Measurements from ENCODE around the gene TP53BP2.
"Not testable (repeated sequence)": the region's sequence is repeated elsewhere in the genome, so short reads cannot be mapped to it uniquely, and the experiment has no call there.

Gene TP53BP2

DNA sequence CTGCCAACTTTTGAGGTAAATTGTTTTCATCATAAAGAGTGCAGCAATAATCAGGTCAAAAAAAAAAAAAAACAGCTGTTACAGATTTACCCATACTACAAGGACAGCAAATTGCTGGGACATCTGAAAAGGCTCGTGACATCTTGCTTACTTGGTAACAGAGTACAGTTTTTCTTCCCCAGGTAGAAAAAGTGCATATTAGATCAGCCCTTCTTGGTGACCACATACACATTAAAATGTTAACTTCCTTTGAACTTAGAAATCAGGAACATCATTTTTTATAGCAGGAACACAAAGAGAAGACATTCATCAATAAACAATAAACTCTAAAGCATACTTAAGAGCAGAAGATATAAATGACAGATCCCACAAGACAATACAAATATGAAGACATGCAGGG is 16.1 kb downstream of the TP53BP2 start:
- no peak for DNase-seq

DNA sequence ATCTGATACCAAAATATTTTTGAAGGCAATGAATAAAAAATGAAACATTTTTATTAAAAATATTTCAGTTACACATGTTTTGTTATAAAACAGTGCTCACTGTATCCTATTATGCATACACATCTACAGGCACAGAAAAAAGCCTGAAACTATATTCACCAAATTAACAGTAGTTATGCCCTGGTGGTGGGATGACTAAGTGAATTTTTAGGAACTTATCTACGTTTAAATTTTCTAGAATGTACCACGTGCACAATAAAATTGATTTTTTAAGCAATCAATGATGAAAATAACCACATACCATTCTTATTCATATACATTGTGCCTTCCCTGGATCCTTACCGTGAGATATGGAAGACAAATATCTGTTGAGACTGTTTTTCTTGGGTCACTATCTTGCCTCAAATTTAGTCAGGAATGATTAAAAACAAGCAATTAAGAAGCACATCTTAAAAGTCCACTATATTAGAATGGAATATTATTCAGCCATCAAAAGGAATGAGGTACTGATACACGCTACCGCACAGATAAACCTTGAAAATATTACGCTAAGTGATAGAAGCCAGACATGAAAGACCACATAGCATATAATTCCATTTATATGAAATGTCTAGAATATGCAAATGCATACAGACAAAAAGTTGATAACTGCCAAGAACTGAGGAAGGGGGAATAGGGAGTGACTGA is 17.4 kb downstream of the TP53BP2 start:
- DNase-seq, result no peak

DNA sequence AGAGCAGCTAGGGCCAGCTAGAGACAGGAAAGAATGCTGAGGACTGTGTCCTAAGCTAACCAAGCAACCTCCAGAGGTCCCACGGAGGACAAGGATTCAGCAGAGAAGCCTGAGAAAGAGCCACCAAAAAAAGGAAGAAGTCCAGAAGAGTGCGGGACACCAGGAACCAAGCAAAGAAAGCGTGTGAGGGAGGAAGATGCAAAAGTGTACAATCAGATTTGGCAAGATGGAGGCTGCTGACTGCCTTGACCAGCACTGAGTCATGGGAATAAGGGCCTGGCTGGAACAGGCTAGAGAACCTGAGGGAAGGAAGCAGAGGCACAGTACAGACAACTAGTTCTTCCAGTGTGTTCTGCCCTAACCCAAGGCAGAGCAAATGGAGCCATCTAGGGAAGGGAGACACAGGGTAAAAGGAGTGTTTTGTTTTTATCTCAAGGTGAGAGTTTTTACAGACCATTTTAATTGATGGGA is 18.5 kb downstream of the TP53BP2 start:
- no peak for DNase-seq

- no peak for DNase-seq
These were observed 19.7 kb downstream of the TP53BP2 start for GRCh38 chr1:223825767-223826748.

DNA sequence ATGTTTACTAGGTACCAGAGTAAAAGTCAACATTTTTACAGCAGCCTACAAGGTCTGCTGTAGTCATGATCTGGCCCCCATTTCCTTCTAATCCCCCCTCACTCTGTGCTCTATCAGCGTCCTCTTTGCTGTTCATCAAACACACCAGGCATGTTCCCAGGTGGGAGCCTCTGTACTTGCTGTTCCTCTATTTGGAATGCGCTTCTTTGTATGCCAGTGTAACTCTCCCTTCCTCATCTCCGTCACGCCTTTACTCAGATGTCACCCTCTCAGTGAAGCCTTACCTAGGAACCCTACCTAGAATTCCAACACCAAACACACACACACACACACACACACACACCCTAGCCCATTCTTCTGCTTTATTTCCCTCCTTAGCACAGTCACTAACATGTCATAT is 21.0 kb downstream of the TP53BP2 start:
- no peak for DNase-seq

GRCh38 chr1:223824287-223824686 is 21.5 kb downstream of the TP53BP2 start:
- no peak for DNase-seq

DNA sequence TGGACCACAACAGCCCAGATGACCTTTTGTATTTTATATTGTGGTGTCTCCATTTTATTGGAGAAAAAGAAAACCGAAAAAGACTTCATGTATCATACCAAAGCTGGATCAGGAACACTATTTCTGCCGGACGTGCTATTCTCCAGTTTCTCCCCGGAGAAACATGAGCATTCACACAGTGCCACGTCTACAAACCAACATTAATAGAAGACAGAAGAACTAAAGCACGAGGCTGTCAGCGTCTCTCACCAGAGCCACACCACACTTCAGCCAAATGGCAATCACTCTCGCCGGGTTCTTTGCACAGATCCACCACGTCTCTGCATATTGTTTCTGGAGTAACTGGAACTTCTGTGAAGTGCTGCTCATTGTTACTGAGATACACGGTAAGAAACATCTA is 24.8 kb downstream of the TP53BP2 start:
- no peak for DNase-seq

DNA sequence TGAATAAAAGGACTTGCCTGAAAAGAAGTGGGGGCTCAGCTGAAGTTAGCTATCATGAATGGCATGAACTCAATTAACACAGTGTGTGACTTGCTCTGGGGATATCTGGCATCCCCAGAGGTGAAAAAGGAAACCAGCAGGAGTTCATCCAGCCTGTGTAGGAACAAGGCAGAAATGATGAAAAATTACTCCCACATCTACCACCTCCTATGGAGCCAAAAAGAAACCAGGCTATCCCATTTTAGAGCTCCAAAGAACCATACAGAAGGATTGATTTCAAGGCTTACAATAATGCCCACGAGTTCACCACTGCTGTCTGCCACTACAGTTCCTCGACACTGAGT is 25.3 kb downstream of the TP53BP2 start:
- no peak for DNase-seq

- DNase-seq, result no peak
These were observed 25.8 kb downstream of the TP53BP2 start for GRCh38 chr1:223819730-223820514.

GRCh38 chr1:223817265-223817664 is 28.5 kb downstream of the TP53BP2 start:
- not testable (repeated sequence) for DNase-seq

DNA sequence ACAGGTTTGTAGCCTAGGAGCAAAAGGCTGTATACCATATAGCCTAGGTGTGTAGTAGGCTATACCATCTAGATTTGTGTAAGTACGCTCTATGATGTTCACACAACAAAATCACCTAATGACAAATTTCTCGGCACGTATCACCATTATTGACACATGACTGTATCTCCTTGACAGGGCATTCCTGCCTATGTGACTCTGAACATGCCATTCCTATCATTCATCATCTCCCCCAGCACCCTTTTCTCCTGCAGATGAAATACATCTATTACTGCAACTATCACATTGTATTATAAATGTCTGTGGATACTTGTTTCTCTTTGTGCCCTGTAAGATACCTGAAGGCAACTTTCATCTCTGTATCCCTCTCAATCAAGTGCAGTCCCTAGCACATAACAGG is 29.9 kb downstream of the TP53BP2 start:
- no peak for DNase-seq

DNA sequence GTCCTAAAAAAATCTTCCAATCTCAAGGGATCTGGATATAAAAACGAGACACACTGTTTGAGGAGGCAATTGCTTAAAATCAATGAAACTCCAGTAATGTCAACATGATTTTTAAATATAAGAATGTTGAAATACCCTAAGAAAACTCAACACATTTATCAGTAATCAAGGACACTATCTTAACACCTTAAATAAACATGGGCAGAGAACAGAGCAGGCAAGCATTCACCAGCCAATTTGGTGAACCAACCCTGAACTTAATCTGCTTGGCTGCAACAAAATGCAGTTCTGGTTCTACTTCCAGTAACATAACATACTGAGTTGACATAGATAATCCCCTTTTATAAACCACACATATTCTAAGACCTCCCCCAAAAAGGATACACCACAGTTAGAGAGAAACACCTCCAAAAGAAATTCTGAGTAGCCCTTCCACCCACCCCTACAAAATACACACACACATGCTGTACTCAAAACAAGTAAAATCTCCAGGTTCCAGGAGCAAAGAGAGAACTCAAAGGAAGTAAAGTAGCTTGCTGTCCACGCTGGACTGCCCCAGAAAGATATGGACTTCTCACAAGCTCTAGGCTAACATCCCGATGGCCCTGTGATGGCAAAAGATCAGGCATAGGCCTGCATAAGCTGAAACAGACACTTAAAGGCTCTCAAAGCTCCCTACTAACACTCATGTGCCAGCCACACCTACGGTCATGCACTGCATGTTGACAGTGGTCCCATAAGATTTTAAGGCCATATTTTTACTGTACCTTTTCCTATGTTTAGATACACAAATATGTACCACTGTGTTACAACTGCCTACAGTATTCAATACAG is 30.5 kb downstream of the TP53BP2 start:
- no peak for DNase-seq

GRCh38 chr1:223813645-223814044 is 32.1 kb downstream of the TP53BP2 start:
- DNase-seq, result no peak

DNA sequence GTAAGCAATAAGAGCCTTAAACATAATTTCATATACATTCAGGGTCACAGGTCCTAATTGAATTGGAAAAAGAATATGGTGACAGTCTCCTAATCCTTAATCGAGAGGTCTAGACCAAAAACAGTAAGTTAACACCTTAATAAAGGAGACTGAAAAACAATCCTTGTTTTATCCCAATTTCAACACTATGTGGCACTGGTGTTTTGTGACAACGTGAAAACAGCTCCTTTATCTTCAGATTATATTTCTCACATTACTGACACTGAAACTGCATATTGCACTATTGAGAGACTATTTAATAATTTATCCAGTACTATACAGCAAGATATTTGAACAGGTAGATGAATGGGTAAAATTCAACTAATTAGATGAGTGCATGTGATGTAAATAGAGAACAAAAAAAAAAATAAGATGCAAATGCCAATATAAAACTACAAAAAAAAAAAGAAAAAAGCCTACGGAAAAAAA is 34.1 kb downstream of the TP53BP2 start:
- no peak for DNase-seq

GRCh38 chr1:223810586-223810985 is 35.2 kb downstream of the TP53BP2 start:
- no peak for DNase-seq

DNA sequence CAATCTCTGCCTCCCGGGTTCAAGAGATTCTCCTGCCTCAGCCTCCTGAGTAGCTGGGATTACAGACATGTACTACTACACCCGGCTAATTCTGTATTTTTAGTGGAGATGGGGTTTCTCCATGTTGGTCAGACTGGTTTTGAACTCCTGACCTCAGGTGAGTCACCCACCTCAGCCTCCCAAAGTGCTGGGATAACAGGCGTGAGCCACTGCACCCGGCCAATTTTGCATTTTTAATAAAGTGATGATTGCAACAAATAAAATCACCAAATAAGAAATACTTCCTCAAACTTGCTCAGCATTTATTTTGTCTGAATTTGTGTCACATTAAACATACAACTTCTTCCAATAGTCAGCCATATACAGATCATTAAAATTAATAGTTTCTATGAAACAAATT is 35.8 kb downstream of the TP53BP2 start:
- DNase-seq, result not testable (repeated sequence)

GRCh38 chr1:223803211-223803610 is 42.5 kb downstream of the TP53BP2 start:
- DNase-seq, result no peak

- DNase-seq, result no peak
These were observed 43.1 kb downstream of the TP53BP2 start for GRCh38 chr1:223802602-223803001.

GRCh38 chr1:223802032-223802431 is 43.7 kb downstream of the TP53BP2 start:
- DNase-seq, result no peak

DNA sequence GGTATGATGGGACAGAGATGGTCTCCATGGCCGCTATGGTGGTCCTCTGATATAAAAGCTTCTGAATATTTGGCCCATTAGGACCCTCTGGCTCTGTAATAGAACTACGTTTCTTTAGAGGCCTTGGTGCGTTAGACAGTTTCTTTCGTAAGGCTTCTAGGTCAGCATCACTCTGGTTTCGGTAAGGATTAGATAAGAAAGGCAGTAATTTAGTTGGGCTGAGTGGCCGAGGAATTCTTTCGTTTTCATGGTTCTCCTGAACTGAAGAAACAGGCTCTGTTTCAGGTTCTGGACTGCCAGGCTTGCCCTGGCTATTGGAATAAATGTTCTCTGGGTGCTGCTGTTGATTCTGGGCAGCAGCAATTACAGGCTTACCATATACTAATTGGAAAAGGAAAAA is 49.5 kb downstream of the TP53BP2 start:
- no peak for DNase-seq

DNA sequence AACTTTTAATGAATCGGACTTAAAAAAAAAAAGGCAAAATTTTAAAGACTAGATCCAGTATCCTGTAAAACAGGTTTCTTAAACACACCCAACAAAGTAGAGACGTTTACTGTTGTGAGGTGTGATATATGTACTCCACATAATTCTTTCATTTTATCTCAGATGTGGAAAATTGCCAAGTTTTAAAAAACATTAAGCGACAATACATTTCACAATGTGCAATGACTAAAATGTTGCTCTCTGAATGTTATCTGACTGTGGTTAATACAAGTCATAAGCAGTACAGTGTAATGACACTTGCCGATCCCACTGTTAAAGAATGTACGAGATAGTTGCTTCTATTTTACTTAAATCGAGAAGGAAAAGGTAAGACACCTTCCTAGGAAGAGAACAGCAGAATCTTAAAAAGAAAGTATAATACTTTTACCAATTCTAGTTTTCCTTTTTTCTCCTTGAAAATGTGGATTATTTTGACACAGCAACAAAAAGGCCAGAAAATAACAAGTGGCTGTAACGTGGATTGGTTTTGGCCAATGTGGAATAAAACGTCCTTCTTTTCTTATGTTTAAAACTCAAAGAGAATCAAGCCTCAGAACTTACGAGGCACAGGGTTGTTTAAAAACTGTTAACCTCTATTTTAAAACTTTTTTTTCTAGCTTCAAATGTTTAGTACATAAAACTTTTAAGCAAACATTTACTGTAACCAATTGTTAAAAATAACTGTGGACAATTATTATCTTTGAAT is 51.4 kb downstream of the TP53BP2 start:
- no peak for DNase-seq
